ENCODE data around the gene BRD1. TPM values are rescaled to one million over a fixed set of nuclear protein-coding genes. Genes with fewer than 3 reads are reported as not detected.
A peak's percentile ranks its signal among the peaks of the same experiment; 100 is the strongest.

BRD1 gene
- total RNA-seq, 3 donors from 2014 or later: 33.4 to 51.3 (median 48.4) TPM

GRCh38 chr22:49787861-49788260 is 39.8 kb downstream of the BRD1 start:
- no peak overlapping the region for H3K4me3 ChIP-seq
- H3K9me3 ChIP-seq: no peaks in the 10 kb centered on the region
- peaks cover 20% of the 10 kb centered on the region for H3K4me1 ChIP-seq (ENCODE audit: low read depth)
- no peak for TF ChIP-seq CTCF (IDR thresholded peaks at IDR 0.05)
- H3K36me3 ChIP-seq (ENCODE audit: low read depth): peaks cover 8% of the 10 kb centered on the region
- no peak for DNase-seq
- intact Hi-C loops (cut with DNase I, micrococcal nuclease): no loop called here
- no peak for ATAC-seq

- no peak for TF ChIP-seq CTCF (IDR thresholded peaks at IDR 0.05)
- intact Hi-C loops (cut with DNase I, micrococcal nuclease): no loop called here
- Histone ChIP-seq H3K9me3 (no peaks in the 10 kb centered on the region), H3K4me3 (no peak overlapping the region), H3K4me1 (ENCODE audit: low read depth) (peaks cover 20% of the 10 kb centered on the region), H3K36me3 (ENCODE audit: low read depth) (peaks cover 8% of the 10 kb centered on the region)
- ATAC-seq: no peak
- peak in 1 of 3 donors; percentile 25 for DNase-seq
These were observed 40.5 kb downstream of the BRD1 start for GRCh38 chr22:49786976-49787706.

GRCh38 chr22:49785841-49786471 is 41.7 kb downstream of the BRD1 start:
- no peak overlapping the region for H3K4me3 ChIP-seq
- no peaks in the 10 kb centered on the region for H3K9me3 ChIP-seq
- H3K36me3 ChIP-seq (ENCODE audit: low read depth): peaks cover 5% of the 10 kb centered on the region
- peak in 1 of 3 donors; percentile 19 for DNase-seq
- no peak for ATAC-seq
- peaks cover 20% of the 10 kb centered on the region for H3K4me1 ChIP-seq (ENCODE audit: low read depth)
- TF ChIP-seq CTCF (IDR thresholded peaks at IDR 0.05): no peak
- intact Hi-C loops (cut with DNase I, micrococcal nuclease): no loop called here

- intact Hi-C loops (cut with DNase I, micrococcal nuclease): no loop called here
- Histone ChIP-seq H3K4me3 (no peak overlapping the region), H3K36me3 (ENCODE audit: low read depth) (peaks cover 5% of the 10 kb centered on the region), H3K9me3 (no peaks in the 10 kb centered on the region), H3K4me1 (ENCODE audit: low read depth) (peaks cover 17% of the 10 kb centered on the region)
- no peak for TF ChIP-seq CTCF (IDR thresholded peaks at IDR 0.05)
- ATAC-seq (no peak), DNase-seq (peak in 1 of 3 donors; percentile 46)
These were observed 42.6 kb downstream of the BRD1 start for GRCh38 chr22:49785046-49785521.

- intact Hi-C loops (cut with DNase I, micrococcal nuclease): no loop called here
- peaks cover 13% of the 10 kb centered on the region for H3K4me1 ChIP-seq (ENCODE audit: low read depth)
These were observed 43.1 kb downstream of the BRD1 start for GRCh38 chr22:49784630-49784971.

More at GRCh38 chr22:49784630-49784971, 43.1 kb downstream of the BRD1 start:
- DNase-seq: peak in 1 of 3 donors; percentile 40
- no peaks in the 10 kb centered on the region for H3K9me3 ChIP-seq
- peaks cover 5% of the 10 kb centered on the region for H3K36me3 ChIP-seq (ENCODE audit: low read depth)
- ATAC-seq: no peak
- no peak overlapping the region for H3K4me3 ChIP-seq
- TF ChIP-seq CTCF (IDR thresholded peaks at IDR 0.05): no peak

Measured in mucosa of descending colon (tissue), 3 donors.